GM18909 (cell line): ENCODE results near the gene CPZ.

ENCODE experiments used
- ATAC-seq: cut with Tn5 transposase; IDR thresholded peaks from one replicate; pipeline ENCODE4 v1.9.1; 2021; ENCODE audit warnings: mild to moderate bottlenecking; ENCODE audit not compliant: unreplicated experiment, poor library complexity

CPZ gene

DNA sequence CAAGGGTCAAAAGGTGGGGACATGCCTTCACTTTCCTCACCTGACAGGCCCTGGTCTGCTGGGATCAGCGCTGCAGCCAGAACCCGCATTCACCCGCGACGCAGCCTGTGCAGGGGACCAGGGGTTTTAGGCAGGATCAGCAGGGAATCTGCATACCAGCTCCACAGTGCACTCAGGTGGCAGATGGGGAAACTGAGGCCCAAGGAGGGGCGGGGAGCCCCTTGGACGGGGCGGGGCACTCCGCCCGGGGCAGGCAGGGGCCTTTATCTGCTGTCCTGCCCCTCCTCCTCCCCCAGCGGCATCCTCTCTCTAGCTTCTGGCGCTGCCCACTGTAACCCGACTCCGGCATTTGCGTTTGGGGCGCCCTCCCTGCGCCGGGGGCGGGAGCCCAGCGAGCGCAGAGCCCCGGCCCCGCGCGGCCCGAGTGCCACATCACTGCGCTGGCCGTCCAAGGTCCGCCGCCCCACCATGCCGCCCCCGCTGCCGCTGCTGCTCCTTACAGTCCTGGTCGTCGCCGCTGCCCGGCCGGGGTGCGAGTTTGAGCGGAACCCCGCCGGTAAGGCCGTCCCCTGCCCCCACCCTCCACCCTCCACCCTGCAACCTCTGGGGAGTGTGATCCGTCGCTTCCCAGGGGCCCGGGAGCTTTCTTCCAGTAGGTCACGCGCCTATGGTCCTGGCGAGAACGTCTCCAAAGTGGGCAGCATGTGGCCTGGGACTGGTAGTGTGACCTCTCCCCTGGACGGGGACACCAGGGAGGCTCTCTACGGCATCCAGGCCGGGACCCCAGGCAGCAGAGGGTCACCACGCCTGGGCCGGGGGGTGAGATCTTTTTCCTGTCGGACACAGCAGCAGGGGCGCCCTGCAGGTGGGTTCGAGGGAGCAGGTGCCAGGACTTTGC lies at the start of gene CPZ:
TSS of gene CPZ (plus strand) at position 400 of the 898 bp plus-strand sequence. CDS start at position 469, 69 bp downstream.
- ATAC-seq, result no peak

DNA sequence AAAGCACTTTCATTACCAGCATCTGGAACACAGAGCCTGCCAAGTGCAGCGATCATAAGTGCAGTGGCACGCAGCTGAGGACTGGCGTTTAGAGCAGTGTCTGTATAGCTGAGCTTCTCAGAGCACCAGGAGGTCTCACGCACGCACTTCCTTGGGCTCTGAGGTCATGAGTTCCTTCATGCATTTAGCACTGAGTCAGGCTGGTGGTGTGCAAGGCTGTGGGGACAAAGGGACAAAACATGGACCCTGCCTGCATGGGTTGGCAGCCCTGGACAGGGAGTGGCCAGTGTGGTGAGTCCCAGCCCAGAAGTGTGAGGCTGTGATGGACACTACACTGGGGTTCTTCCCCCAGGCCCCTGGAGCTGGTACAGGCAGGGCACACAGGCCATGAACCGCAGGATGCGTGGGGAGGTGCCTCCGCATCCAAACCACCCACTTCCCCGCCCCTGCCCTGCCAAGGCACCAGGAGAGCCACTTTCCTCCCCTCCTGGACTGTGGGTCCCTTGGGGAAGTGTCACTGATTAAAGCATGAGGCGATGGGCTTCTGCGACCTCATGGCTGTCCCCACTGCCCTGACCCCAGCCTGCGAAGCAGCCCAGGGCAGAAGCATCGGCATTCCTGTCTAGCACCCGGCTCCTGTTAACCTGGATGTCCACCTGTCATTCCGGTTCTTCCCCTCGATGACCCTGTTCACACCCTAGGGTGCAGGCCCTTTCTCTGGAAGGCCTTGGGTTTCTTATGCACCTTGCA lies 49.6 kb upstream of the CPZ start:
- no peak for ATAC-seq

DNA sequence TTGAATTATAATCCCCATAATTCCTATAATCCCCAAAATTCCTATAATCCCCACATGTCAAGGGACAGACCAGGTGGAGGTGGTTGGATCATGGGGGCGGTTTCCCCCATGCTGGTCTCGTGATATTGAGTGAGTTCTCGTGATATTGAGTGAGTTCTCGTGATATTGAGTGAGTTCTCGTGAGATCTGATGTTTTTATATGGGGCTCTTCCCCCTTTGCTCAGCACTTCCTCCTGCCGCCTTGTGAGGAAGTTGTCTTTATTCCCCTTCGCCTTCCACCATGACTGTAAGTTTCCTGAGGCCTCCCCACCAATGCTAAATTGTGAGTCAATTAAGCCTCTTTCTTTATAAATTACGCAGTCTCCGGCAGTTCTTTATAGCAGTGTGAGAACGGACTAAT lies 48.9 kb upstream of the CPZ start:
- no peak for ATAC-seq

DNA sequence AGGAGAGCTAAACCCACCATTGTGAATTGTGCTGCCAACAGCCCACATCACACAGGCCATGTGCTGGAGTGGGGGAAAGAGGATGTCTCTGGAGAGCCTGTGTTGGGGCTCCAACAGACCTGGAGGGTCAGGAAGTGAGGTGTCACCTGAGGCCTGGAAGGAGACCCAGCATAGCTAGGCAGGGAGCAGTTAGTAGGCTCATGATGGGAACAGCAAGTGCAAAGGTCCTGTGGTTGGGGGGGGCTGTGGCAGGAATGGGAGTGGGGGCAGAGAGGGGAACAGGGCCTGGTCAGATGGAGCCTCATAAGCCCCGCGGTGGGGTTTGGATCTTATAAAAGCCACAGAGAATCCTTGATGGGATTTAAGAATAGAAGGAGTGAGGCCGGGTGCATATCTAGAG lies 48.3 kb upstream of the CPZ start:
- no peak for ATAC-seq

DNA sequence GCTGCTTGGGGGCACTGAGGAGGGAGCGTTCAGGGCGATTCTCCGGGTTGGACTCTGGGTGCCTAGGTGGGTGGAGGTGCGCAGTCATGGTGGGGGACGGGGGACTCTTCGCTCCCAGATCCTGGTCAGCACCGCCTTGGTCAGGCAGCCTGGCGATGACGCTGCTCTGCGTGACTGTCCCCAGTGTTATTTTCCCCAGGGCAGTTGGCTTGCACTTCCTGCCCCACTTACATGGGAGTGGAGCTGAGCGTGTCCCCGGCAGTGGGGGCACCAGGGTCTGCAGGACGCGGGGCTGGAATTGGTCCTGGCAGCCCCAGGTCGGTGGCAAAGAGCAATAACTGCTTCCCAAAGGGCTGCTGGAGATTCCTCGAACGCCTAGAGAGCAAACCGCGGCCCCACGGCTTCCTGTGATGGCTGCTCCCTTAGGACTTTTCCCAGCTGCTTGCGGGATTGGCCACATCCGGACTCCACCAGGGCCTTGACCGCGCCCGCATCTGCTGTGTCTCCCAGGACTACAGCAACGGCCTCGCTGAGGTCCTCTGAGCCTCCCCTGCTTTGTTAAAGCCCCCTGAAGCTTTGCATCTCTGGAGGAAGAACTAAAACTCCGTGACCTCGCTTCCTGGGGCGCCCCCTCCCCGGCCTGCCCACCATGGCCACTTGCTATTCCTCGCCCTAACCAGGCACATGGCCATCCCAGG lies 47.7 kb upstream of the CPZ start:
- no peak for ATAC-seq

DNA sequence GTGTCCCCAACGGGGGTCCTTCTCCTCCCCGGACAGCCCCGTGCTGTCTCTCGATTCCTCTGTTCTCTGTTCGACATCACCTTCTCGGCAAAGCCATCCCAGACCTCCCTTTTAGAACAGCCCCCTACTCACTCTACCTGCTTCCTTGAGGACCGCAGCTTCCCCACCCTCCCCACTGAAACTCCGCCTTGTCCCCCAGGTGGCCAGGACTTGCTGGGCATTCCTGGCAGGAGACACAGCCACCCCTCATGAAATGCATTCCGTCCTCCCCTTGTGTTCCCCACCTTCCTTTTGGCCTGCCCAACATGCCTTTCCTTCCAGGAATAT lies 47.2 kb upstream of the CPZ start:
- ATAC-seq, result no peak

DNA sequence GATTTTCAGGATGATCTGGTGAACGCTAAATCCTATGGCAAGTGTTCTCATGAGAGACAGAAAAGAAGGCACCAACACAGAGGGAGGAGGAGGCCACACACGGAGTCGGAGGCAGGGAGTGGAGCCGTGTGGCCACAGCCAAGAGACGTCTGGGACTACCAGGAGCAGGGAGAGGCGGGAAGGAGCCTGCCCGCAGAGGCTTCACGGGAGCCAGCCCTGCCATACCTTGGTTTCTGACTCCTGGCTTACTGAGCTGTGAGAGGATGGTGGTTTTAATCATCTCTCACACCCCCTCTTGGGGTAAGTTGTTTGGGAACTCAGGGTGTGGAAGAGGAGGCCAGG lies 45.8 kb upstream of the CPZ start:
- no peak for ATAC-seq

DNA sequence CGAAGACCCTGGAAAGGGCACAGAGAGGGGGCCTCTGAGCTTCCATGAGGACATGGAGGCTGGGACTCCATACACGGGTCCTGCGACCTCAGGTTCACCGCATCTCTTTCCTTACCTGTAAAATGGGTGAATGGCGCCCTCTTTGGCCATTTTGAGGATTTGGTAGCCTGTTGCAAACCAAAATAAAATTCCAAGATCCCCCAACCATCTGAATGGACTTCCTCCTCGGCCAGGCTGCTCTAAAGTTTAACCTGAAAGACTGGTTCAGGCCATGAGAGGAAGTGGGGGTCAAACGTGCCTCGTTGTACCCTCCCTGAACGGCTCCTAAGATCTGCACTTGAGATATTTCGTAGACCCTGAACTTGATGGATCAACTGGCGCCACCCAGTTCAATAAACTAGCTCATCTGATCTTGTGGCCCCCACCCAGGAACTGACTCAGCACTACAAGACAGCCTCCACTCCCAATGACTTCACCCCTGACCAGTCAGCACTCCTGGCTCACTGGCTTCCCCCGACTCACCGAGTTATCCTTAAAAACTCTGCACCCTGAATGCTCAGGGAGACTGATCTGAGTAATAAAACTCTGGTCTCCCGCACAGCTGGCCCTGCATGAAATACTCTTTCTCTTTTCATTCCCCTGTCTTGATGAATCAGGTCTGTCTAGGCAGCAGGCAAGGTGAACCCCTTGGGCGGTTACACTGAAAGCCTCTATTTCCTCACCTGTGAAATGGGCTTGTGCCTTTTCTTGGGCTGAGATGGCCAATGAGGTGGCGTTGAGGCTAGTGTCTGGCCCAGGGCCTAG lies 45.3 kb upstream of the CPZ start:
- no peak for ATAC-seq

DNA sequence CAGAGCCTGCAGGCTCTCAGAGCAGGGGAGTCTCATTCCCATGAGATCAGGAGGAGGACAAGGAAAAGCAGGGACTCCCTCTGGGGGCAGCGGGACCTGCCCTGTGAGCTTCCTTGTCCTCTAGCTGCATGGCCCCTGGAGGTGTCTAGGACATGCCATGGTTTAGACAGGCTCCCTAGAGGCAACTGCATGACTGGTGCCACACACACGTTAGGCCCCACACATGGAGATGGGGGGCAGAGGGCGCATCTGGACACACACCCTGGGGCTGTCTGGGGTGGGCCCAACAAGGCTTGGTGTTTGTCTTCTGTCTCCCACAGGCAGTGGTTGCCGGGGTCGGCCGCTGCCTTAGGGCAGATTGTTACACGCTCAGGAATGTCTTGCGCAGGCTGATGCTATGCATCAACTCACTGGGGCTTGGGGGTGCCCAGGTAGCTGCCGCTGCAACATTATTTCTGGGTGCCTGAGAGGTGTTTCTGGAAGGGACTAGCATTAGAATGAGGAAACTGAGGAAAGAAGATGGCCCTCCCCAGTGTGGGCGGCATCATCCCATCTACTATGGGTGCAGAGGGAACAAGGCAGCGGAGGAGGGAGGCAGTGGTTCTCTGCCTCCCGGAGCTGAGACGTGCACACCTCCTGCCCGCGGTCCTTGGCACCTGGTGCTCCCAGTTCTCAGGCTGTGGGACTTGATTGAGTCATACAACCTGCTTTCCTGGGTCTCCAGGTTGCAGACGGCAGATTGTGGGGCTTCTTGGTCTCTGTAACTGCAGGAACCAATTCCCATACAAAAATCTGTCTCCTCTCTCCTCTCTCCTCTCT lies 44.4 kb upstream of the CPZ start:
- no peak for ATAC-seq

GRCh38 chr4:8548731-8549351 lies 43.7 kb upstream of the CPZ start:
- no peak for ATAC-seq

GRCh38 chr4:8549352-8549931 lies 43.1 kb upstream of the CPZ start:
- no peak for ATAC-seq

DNA sequence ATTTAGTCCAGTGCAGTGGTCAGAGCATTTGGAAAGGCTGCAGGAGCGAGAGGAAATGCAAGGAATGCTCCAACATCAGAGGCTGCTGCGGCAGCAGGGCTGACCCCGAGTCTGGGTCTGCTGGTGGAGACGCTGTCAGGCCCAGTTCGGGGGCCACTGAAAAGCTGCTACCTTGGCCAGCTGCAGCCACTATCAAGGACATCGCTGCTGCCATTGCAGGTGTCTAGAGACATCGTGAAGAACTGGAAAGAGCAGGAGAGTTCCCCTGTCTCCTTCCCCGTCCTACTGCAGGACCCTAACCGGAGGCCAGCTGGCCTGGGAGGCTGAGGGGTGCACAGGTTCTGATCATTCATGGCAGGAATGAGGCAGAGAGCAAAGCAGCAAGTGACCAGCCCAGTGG lies 41.9 kb upstream of the CPZ start:
- ATAC-seq, result no peak

- ATAC-seq, result no peak
Measured at GRCh38 chr4:8552024-8552423, 40.5 kb upstream of the CPZ start.

DNA sequence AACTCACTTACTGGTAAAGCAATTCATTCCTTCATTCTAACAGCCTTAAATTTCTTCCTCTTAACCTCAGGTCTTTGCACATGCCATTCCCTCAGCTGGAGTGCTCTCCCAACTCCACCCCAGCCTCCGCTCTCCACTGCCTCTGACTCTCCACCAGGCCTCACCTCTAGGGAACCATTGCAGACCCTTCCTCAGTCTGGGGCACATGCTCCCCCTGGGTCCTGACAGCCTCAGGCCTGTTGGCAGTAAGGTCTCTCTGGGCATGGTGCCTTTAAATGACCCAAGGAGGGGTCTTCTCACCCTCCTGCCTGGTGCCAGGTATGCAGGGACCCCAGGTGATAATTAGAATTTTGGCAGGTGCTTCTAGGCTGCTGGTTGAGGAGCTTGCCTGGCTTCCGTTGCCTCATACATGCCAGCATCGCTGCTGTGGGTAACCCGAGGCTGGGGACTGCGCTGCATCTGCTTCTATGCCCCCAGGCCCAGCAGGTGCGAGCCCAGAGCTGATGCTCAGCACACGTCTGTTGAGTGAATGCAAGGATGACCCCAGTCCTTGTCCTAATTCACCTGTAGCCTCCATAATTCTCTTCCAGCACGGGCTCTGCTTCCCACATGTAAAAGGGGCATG lies 39.9 kb upstream of the CPZ start:
- ATAC-seq, result no peak

DNA sequence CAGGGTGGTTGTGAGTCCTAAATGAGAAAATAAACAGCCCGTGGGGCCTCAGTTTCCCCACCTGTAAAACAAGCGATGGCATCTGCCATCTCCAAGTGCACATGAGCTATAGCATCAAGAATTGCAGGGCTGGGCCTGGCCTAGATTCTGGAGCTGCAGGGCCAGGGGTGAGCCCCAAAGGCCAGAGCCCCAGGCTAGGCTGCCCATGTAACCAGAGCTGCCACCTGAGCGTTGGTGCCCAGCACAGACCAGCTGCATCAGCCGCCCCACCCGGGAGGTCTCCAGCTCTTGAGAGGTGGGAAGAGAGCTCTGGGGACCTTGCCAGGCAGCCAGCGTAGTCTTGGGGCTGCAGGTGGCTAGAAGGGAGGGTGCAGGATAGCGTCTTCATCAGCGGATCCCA lies 39.3 kb upstream of the CPZ start:
- ATAC-seq, result no peak

- ATAC-seq, result no peak
Measured at GRCh38 chr4:8553991-8554405, 38.6 kb upstream of the CPZ start.

- ATAC-seq, result no peak
Measured at GRCh38 chr4:8554555-8555100, 37.9 kb upstream of the CPZ start.

- ATAC-seq, result no peak
Measured at GRCh38 chr4:8555716-8556115, 36.8 kb upstream of the CPZ start.
